NCI-H1436 (cell line): ENCODE data around the gene TFPT.

ENCODE experiments used
- DNase-seq: peaks from one replicate; lab custom pipeline; 2025; lab: John Stamatoyannopoulos, UW

The TFPT gene, protein sequence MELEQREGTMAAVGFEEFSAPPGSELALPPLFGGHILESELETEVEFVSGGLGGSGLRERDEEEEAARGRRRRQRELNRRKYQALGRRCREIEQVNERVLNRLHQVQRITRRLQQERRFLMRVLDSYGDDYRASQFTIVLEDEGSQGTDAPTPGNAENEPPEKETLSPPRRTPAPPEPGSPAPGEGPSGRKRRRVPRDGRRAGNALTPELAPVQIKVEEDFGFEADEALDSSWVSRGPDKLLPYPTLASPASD

DNA sequence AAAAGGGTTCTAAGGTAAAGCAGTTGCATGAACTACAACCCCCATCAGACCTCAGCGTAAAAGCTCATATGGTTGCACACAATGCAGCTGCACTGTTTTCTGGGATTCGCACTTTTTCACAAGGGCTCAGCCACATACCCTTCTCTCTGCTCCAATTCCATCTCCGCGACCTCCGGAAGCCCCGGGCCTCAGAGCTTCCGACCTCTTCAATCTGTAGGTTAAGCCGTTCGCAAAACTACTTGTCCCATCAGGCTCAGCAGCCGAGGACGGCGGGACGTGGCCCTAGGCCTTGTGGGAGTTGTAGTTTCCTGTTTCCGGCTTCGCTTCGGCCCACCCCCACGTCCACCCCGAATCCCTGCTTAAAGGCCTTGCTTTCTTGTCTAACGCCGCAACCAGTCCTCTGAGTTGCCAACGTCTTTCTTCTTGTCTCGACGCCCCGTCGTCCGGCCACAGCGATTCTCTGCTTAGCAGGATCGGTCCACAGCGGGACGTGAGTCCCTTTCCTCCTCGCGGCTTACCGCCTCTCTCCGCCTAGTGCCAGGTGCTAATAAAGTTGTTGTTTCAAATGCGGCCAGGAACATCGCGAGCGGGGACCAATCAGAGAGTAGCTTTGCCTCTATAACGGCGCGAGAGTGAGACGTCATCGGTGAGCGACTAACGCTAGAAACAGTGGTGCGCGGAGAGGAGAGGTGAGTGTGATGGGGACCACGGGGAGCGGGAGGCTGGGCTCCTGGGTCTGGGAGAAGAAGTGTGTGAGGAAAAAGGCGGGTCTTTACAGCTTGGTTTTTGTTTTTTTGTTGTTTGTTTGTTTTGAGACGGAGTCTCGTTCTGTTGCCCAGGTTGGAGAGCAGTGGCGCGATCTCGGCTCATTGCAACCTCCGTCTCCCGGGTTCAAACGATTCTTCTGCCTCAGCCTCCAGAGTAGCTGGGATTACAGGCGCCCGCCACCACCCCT, at the start of gene TFPT, which contains the start of gene PRPF31:
TSS of gene TFPT (minus strand) at position 549 of the 955 bp plus-strand sequence. CDS start at position 161, 388 bp downstream.
TSS of gene PRPF31 (plus strand) at position 646 of the 955 bp plus-strand sequence. CDS start 2,525 bp downstream, outside the sequence.
- peak; percentile 99 for DNase-seq

- no peak for DNase-seq
Measured at GRCh38 chr19:54165222-54165621, 49.8 kb upstream of the TFPT start.

- no peak for DNase-seq
Measured at GRCh38 chr19:54164369-54165068, 49.1 kb upstream of the TFPT start.

GRCh38 chr19:54162884-54163283, 47.4 kb upstream of the TFPT start:
- no peak for DNase-seq

- DNase-seq: peak; percentile 51
Measured at GRCh38 chr19:54162241-54162805, 46.9 kb upstream of the TFPT start.

DNA sequence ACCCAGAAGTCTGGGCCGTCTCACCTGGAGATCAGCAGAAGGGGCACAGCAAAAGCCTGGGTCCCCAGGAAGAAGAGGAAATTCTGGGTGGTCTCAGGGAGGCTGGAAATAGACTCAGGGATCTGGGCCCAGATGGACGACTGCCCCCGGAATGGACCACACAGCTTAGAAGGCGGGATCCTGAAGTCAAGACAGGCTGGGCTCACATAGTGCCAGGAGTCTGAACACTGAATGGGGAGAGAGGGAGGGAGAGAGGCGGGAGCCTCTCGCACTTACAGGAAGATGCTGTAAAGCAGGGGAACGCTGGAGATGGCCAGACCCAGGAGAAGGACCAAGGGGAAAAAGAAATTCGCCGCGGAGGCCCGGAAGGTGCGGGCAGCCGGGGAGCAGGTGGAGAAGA, 45.4 kb upstream of the TFPT start:
- no peak for DNase-seq

GRCh38 chr19:54160182-54160811, 44.8 kb upstream of the TFPT start:
- DNase-seq: peak; percentile 55

DNA sequence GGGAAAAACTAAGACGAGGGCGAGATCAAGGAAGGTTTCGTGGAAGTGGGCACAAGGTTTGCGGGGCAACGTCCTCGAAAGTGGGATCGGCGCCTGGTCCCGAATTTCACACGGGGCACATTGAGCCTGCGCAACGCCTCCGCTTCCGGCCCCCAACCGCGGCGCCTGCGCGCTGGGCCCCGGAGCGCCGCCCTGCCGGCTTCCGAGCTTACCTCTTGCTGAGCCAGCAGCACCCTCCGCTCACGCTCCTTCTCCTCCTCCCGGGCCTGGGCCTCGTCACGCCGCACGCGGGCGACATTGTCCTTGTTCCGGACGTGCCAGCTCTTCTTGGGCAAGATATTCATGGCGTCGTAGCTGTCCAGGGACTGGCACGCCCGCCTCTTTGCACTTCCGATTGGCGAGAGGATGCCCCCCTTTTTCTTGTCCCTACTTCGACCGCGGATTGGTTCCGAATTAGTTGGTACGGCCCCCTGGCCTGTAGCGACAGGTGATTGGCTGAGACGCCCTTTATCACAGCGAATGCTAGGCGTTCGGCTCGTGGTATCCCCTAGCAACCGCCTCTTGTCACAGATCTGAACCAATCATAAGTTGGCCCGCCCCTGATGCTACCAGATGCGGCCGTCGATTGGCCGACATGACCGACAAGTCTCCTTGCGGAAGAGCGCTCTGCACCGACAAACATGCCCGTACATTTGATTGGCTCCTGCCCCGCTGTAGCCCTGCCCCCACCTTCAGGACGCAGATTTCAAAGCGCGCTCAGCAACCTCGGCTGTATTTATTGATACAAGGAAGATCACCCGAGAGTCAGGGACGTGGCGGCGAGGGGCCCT, 44.1 kb upstream of the TFPT start, which contains the start of gene LENG1:
TSS of gene LENG1 (minus strand) at position 370 of the 830 bp plus-strand sequence. CDS start at position 344, 26 bp downstream.
- peak; percentile 100 for DNase-seq

DNA sequence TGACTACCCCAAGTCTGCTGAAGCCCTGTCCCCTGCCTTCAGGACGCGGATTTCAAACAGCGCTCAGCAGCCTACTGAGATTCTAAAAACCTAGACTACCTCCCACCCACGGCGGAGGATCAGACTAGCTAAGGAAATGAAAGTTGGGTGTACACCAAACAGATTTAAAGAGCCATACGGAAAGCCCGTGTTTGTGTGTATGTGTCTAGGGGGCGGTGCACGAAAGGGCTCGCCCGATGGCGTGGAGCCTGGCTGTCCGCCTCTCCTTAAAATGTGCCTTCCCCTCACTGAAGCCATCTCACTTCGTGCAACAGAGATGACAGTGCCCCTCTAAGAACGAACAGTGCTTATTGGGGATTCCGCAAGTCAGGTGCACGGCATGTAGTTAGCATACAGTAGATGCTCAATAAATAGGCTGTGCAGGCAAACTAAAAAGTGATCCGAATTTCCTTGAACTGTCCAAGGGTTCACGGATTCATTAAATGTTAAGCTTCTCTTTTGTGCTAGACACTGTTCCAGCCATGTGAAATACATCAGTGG, 43.4 kb upstream of the TFPT start:
- DNase-seq: no peak

- DNase-seq: no peak
Measured at GRCh38 chr19:54156953-54157352, 41.5 kb upstream of the TFPT start.

GRCh38 chr19:54156490-54156889, 41.0 kb upstream of the TFPT start:
- no peak for DNase-seq

DNA sequence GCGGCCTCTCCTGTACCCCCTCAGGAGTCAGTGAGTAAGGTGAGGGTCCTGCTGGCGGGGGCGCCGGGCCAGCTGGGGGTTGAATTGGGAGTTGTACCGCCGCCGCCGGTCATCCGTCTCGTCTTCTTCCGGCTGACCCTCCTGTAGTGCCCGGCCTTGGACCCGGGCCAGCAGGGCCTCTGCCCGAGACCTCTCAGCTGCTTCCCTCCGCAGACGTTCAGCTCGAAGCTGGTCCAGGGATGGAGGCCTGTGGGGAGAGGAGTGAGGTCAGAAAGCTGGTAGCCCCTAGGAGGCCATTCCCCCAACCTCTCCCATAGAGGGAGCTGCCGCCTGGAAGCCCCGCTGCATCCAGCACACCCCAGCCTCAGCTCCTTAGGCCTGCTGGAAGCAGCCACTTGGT, 40.2 kb upstream of the TFPT start:
- no peak for DNase-seq

DNA sequence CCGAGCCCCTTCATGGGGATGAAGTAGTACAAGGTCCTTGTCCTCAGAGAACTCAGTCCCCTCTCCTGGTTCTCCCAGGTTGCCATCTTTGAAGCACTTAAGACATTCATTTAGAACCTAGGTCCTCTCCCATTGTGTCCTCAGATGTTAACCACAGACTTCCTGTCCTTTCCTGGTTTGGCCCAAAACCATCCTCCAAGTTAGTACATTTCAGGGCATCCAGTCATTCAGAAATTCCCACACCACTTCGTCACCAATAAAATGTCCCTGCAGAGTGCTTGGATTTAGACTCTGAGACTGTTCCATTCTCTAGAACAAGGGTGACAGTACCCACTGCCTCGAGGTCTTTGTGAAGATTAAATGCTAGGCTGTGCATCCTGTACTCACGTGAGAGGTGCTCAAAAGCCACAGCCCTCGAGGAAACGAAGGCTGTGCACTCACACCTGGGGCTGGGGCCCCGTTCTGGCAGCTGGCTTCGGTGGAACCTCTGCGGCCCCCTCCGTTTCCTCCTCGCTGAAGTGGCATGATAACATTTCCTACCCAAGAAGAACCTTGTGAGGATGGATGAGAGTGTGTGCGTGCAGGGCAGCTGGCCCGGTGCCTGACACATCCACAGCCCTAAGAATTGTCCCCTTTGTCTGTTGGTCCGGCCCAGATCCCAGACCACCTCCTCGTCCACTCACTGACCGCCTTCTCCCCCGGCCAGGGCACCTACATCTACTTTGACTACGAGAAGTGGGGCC, 39.3 kb upstream of the TFPT start:
- no peak for DNase-seq

- no peak for DNase-seq
Measured at GRCh38 chr19:54153731-54154326, 38.4 kb upstream of the TFPT start.

GRCh38 chr19:54152878-54153524, 37.5 kb upstream of the TFPT start:
- no peak for DNase-seq

DNA sequence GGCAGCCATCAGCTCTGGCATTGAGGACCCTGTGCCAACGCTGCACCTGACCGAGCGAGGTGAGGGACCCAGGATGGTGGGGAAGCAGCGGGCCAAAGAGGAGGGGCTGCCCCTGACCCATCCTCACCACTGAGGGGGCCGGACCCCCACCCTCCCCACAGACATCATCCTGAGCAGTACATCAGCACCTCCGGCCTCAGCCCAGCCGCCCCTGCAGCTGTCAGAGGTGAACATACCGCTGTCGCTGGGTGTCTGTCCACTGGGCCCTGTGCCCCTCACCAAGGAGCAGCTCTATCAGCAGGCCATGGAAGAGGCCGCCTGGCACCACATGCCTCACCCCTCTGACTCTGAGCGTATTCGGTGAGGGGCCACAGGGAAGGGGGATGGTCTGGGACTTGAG, 36.8 kb upstream of the TFPT start:
- DNase-seq: no peak

DNA sequence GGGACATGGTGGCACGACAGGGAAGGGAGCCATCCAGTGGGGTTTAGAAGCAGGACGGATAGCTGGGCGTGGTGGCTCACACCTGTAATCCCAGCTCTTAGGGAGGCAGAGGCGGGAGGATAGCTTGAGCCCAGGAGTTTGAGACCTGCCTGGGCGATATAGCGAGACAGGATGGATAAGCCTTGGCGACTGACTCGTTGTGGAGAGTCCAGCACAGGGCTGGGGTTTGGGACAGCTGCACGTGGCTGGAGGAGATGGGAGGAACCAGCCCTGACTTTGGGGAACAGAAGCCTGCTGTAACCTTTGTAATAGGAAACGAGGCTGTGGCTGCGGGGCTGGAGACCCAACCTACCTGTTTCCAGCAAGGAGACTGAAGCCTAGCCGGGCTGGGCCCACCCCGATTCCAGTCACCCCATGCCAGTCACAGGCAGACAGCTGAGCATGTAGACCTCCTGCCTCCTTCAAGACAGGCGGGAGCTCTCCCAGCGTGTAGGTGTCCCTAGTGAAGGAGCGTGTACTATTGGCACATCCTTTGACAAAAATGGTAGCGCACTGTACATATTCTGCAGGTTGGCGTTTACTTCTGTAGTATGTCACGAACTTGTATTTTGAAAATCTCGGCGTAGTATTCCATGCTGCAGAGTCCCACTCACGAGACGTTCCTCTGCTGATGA, 36.0 kb upstream of the TFPT start:
- DNase-seq: no peak
